Psoas muscle (tissue), 8 donors: ENCODE measurements around the gene PCDHGA5. TPM values are rescaled to one million over a fixed set of nuclear protein-coding genes. Genes with fewer than 3 reads are reported as not detected.
A peak's percentile ranks its signal among the peaks of the same experiment; 100 is the strongest.

Experiments used
- ATAC-seq, 4 donors: fragments of 200-7000 bp; cut with Tn5 transposase; one replicate each; pipeline ENCODE4 v1.9.1; 2020; ENCODE audit warnings: moderate library complexity in 3 of 4, mild to moderate bottlenecking in 2 of 4
- DNase-seq, 2 donors: peaks; one replicate each; pipeline ENCODE4 v3.0.0-alpha.2; 2020
- H3K27ac ChIP-seq: fragments of 200-600 bp; one replicate; pipeline ENCODE4 v1.8.0; 2022
- H3K27me3 ChIP-seq, 3 donors: fragments of 200-600 bp in 1 of 3; one replicate each; pipeline versions ENCODE4 v1.6.1 to v1.8.0; 2013 to 2022; ENCODE audit warnings: low read length in 2 of 3, mild to moderate bottlenecking in 2 of 3, moderate library complexity in 1 of 3; ENCODE audit not compliant: insufficient read depth in 3 of 3
- H3K36me3 ChIP-seq, 2 donors: fragments of 200-600 bp in 1 of 2; one replicate each; pipeline versions ENCODE4 v1.6.1 to v1.8.0; 2013 to 2022; ENCODE audit warnings: low read depth in 1 of 2, mild to moderate bottlenecking in 1 of 2, moderate library complexity in 1 of 2; ENCODE audit not compliant: insufficient read depth in 1 of 2
- H3K4me1 ChIP-seq: fragments of 200-600 bp; one replicate; pipeline ENCODE4 v1.8.0; 2022
- H3K4me3 ChIP-seq: fragments of 200-600 bp; one replicate; pipeline ENCODE4 v1.8.0; 2022; ENCODE audit warnings: mild to moderate bottlenecking
- H3K9me3 ChIP-seq: fragments of 200-600 bp; one replicate; pipeline ENCODE4 v1.8.0; 2022
- CTCF ChIP-seq: fragments of 200-600 bp; IDR thresholded peaks from one replicate; pipeline ENCODE4 v1.8.0; 2022; ENCODE audit warnings: antibody characterized with exemption
- WGBS, 3 donors: extraction: QIAGEN DNeasy Blood & Tissue Kit; methylation state at CpG; one replicate each; pipeline versions ENCODE4 v1.1.6 to v1.1.7; 2013; 5-methylcytosine and 5-hydroxymethylcytosine counted together
- intact Hi-C, 2 donors: fragments of 100-400 bp; cut with DNase I; formaldehyde crosslinking; loops; one replicate each; pipeline versions ENCODE4 v1.11.0 to v1.14.2; 2022
- polyA plus RNA-seq, 3 donors: library from polyadenylated mRNA; stranded (reverse); fragments of 200-250 nt; gene quantifications; one replicate each; pipeline ENCODE4 v1.2.3, GENCODE V29; 2013
- total RNA-seq, 4 donors: library from RNA; stranded (reverse); fragmentation: NEBNext Ultra II Directional in 2 of 4; extraction: Animal tissue kit (Norgen Biotek cat#: 25700) in 2 of 4; gene quantifications; one replicate each; pipeline versions ENCODE4 v1.2.1 to v1.2.4, GENCODE V29; 2021 to 2023
- donor health status: healthy with polysubstance abuse.
- donor health status: DM: no; HTN: no; CAD: no; lungs with moderate emphysema.
- donor health status: Bipolar disorder and iron deficiency.
- donor health status: healthy.
- donor health status: DM: yes; HTN: yes; CAD: no.
- donor health status: DM: no; HTN: no; CAD: no.
- donor health status: DM: no; HTN: no; CAD: no.
- donor health status: DM: yes; HTN: yes; CAD: no.

The PCDHGA5 gene
- total and polyA plus RNA-seq, 7 donors = 0.07 to 2.0 (median 0.84) TPM

DNA sequence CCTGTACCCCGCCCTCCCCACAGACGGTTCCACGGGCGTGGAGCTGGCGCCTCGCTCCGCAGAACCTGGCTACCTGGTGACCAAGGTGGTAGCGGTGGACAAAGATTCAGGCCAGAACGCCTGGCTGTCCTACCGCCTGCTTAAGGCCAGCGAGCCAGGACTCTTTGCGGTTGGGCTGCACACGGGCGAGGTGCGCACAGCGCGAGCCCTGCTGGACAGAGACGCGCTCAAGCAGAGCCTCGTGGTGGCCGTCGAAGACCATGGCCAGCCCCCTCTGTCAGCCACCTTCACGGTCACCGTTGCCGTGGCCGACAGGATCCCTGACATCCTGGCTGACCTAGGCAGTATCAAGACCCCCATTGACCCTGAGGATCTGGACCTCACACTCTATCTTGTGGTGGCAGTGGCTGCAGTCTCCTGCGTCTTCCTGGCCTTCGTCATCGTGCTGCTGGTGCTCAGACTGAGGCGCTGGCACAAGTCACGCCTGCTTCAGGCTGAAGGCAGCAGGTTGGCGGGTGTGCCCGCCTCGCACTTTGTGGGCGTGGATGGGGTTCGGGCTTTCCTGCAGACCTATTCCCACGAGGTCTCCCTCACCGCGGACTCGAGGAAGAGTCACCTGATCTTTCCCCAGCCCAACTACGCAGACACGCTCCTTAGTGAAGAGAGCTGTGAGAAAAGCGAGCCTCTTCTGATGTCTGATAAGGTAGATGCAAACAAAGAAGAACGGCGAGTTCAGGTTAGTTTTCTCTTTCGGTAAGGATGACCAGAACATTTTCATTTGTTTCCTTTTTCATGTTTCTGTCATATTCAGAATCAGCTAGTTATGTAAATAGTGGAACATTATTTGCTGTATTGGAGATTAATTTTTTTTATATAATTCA, 2.3 kb downstream of the PCDHGA5 start:
- no peak for TF ChIP-seq CTCF
- Histone ChIP-seq H3K9me3 (peaks cover 16% of the 10 kb centered on the region), H3K4me1 (no peaks in the 10 kb centered on the region), H3K27ac (no peak overlapping the region), H3K27me3 (peaks cover 0 to 72% (median 18%) of the 10 kb centered on the region in 3 donors), H3K36me3 (no peaks in the 10 kb centered on the region), H3K4me3 (no peak overlapping the region)
- intact Hi-C loops = no loop called here
- ATAC-seq (no peak), DNase-seq (no peak)
- WGBS, 3 donors = 35 to 42% (median 37%) methylated on average over 46 of the region's 46 CpGs

- H3K9me3 ChIP-seq = peaks cover 11% of the 10 kb centered on the region
- TF ChIP-seq CTCF = peak; percentile 39
- DNase-seq = peak in 1 of 2 donors; percentile 69
- no peaks in the 10 kb centered on the region for H3K4me1 ChIP-seq
- H3K27ac ChIP-seq = no peak within 1 kb of the TSS
- H3K27me3 ChIP-seq = peaks cover 0 to 67% (median 22%) of the 10 kb centered on the region in 3 donors
- ATAC-seq = peak; percentile 64 to 89 (median 82)
- no peaks in the 10 kb centered on the region for H3K36me3 ChIP-seq
- intact Hi-C loops = loop anchor here in 1 of 2 donors (2.0 kb wide), 1 partner anchor 21 kb away; no protein-coding TSS in a partner anchor
- H3K4me3 ChIP-seq = peak within 1 kb of the TSS; percentile 51
- WGBS, 3 donors = 21 to 25% (median 23%) methylated on average over 32 of the region's 32 CpGs
Measured at GRCh38 chr5:141369994-141370848, 6.3 kb downstream of the PCDHGA5 start, which contains the start of gene PCDHGB3. Gene PCDHGB3, plus strand, starts transcription at chr5:141370242. Its CDS starts 153 bp downstream, at chr5:141370395.

DNA sequence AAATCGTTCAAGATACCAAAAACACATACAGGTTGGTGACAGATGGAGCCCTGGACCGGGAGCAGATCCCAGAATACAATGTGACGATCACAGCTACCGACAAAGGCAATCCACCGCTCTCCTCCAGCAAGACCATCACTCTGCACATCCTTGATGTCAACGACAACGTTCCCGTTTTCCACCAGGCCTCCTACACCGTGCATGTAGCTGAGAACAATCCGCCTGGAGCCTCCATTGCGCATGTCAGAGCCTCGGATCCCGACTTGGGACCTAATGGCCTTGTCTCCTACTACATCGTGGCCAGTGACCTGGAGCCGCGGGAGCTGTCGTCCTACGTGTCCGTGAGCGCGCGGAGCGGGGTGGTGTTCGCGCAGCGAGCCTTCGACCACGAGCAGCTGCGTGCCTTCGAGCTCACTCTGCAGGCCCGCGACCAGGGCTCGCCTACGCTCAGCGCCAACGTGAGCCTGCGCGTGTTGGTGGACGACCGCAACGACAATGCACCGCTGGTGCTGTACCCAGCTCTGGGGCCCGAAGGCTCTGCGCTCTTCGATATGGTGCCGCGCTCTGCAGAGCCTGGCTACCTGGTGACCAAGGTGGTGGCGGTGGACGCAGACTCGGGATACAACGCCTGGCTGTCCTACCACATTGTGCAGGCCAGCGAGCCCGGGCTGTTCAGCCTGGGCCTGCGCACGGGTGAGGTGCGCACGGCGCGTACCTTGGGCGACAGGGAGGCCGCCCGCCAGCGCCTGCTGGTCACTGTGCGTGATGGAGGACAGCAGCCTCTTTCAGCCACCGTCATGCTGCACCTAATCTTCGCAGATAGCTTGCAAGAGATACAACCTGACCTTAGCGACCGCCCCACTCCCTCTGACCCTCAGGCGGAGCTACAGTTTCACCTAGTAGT, 7.9 kb downstream of the PCDHGA5 start:
- DNase-seq = no peak
- no peak for TF ChIP-seq CTCF
- 38 to 42% (median 39%) methylated on average over 69 of the region's 69 CpGs for WGBS, 3 donors
- H3K27me3 ChIP-seq = peaks cover 0 to 52% (median 17%) of the 10 kb centered on the region in 3 donors
- no peaks in the 10 kb centered on the region for H3K36me3 ChIP-seq
- H3K4me1 ChIP-seq = no peaks in the 10 kb centered on the region
- intact Hi-C loops = no loop called here
- peaks cover 11% of the 10 kb centered on the region for H3K9me3 ChIP-seq
- H3K4me3 ChIP-seq = no peak overlapping the region
- ATAC-seq = no peak
- H3K27ac ChIP-seq = no peak overlapping the region

- Histone ChIP-seq H3K27me3 (peaks cover 0 to 46% (median 17%) of the 10 kb centered on the region in 3 donors), H3K9me3 (peaks cover 16% of the 10 kb centered on the region), H3K4me1 (no peaks in the 10 kb centered on the region), H3K4me3 (peak within 1 kb of the TSS; percentile 52), H3K27ac (no peak within 1 kb of the TSS), H3K36me3 (no peaks in the 10 kb centered on the region)
- intact Hi-C loops = no loop called here
- DNase-seq (no peak), ATAC-seq (peak in 3 of 4 donors; percentile 64 to 72 (median 68))
- TF ChIP-seq CTCF = peak; percentile 36
- 17 to 18% (median 17%) methylated on average over 27 of the region's 27 CpGs for WGBS, 3 donors
Measured at GRCh38 chr5:141373673-141374317, 9.8 kb downstream of the PCDHGA5 start, which contains the start of gene PCDHGA6. Gene PCDHGA6, plus strand, starts transcription at chr5:141373891. Its CDS starts 193 bp downstream, at chr5:141374084.
